ENCODE results near the gene SEMA3D.

SEMA3D gene

GRCh38 chr7:85186521-85187241 is at the start of gene SEMA3D:
Gene SEMA3D (minus strand): TSS chr7:85187056. CDS start chr7:85121891, 65,165 bp downstream.
- DNase-seq = peak; percentile 18 to 41

GRCh38 chr7:85234730-85235129 is 47.9 kb upstream of the SEMA3D start:
- no peak for DNase-seq

GRCh38 chr7:85232068-85232467 is 45.2 kb upstream of the SEMA3D start:
- no peak for DNase-seq

- DNase-seq = no peak
Measured at GRCh38 chr7:85230623-85231022, 43.8 kb upstream of the SEMA3D start.

GRCh38 chr7:85229544-85229943 is 42.7 kb upstream of the SEMA3D start:
- DNase-seq = no peak

GRCh38 chr7:85226361-85227085 is 39.7 kb upstream of the SEMA3D start:
- DNase-seq = no peak

- DNase-seq = no peak
Measured at GRCh38 chr7:85224171-85224570, 37.3 kb upstream of the SEMA3D start.

- DNase-seq = no peak
Measured at GRCh38 chr7:85222522-85222921, 35.7 kb upstream of the SEMA3D start.

- no peak for DNase-seq
Measured at GRCh38 chr7:85221796-85222195, 34.9 kb upstream of the SEMA3D start.

- DNase-seq = no peak
Measured at GRCh38 chr7:85220651-85221050, 33.8 kb upstream of the SEMA3D start.

GRCh38 chr7:85220023-85220422 is 33.2 kb upstream of the SEMA3D start:
- no peak for DNase-seq

GRCh38 chr7:85217085-85217484 is 30.2 kb upstream of the SEMA3D start:
- DNase-seq = no peak

- no peak for DNase-seq
Measured at GRCh38 chr7:85215098-85215497, 28.2 kb upstream of the SEMA3D start.

- DNase-seq = no peak
Measured at GRCh38 chr7:85213500-85213899, 26.6 kb upstream of the SEMA3D start.

GRCh38 chr7:85205754-85206153 is 18.9 kb upstream of the SEMA3D start:
- no peak for DNase-seq

GRCh38 chr7:85204496-85204895 is 17.6 kb upstream of the SEMA3D start:
- DNase-seq = no peak

GRCh38 chr7:85204061-85204460 is 17.2 kb upstream of the SEMA3D start:
- DNase-seq = no peak

- no peak for DNase-seq
Measured at GRCh38 chr7:85201209-85201608, 14.4 kb upstream of the SEMA3D start.

GRCh38 chr7:85196696-85197095 is 9.8 kb upstream of the SEMA3D start:
- DNase-seq = no peak

GRCh38 chr7:85191383-85191782 is 4.5 kb upstream of the SEMA3D start:
- no peak for DNase-seq

- DNase-seq = no peak
Measured at GRCh38 chr7:85186083-85186520, 754 bp downstream of the SEMA3D start.

GRCh38 chr7:85185424-85186082 is 1.3 kb downstream of the SEMA3D start:
- DNase-seq = no peak

GRCh38 chr7:85184599-85185423 is 2.0 kb downstream of the SEMA3D start:
- no peak for DNase-seq
